22Rv1 (cell line): ENCODE data around the gene TMC3.
"Not testable (repeated sequence)": the region's sequence is repeated elsewhere in the genome, so short reads cannot be mapped to it uniquely, and the experiment has no call there.

Experiments used
- ZFX ChIP-seq: fragments of 450-650 bp; IDR thresholded peaks from 2 replicates; pipeline ENCODE4 v1.6.1; 2017; ENCODE audit warnings: antibody characterized with exemption, borderline replicate concordance
- TF ChIP-seq, protein P1 (sequence below): fragments of 450-650 bp; IDR thresholded peaks from 2 replicates; pipeline ENCODE4 v1.5.1; 2017; ENCODE audit warnings: mild to moderate bottlenecking

DNA sequence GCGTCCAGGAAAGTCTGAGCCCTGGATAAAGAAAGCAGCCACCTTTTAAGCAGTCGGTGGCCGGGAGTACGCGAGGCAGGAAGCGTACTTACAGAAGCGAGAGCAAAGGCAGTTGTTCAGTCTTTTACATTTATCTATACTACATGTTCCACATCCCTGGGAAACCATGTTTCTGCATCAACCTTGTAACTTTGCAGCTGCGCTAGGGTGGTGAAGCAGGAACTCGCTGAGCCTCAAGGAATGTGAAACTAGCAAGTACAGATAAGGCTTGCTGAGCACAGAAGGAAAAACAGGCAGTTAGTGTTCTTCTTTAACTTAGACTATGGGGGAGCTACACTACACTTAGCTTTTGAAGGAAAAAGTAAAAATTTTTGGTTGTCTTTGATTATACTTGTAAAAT lies 42.9 kb downstream of the TMC3 start:
- TF ChIP-seq, protein P1, sequence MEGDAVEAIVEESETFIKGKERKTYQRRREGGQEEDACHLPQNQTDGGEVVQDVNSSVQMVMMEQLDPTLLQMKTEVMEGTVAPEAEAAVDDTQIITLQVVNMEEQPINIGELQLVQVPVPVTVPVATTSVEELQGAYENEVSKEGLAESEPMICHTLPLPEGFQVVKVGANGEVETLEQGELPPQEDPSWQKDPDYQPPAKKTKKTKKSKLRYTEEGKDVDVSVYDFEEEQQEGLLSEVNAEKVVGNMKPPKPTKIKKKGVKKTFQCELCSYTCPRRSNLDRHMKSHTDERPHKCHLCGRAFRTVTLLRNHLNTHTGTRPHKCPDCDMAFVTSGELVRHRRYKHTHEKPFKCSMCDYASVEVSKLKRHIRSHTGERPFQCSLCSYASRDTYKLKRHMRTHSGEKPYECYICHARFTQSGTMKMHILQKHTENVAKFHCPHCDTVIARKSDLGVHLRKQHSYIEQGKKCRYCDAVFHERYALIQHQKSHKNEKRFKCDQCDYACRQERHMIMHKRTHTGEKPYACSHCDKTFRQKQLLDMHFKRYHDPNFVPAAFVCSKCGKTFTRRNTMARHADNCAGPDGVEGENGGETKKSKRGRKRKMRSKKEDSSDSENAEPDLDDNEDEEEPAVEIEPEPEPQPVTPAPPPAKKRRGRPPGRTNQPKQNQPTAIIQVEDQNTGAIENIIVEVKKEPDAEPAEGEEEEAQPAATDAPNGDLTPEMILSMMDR: not testable (repeated sequence)
- not testable (repeated sequence) for TF ChIP-seq ZFX
